DMS79 treated with DMSO at 0.1 percent for 48 hours (cell line): ENCODE results near the gene KRT16.
"Not testable (repeated sequence)": the region's sequence is repeated elsewhere in the genome, so short reads cannot be mapped to it uniquely, and the experiment has no call there.

Experiments
- DNase-seq: peaks from one replicate; lab custom pipeline; 2025; lab: John Stamatoyannopoulos, UW

KRT16 gene

GRCh38 chr17:41612376-41613160 lies at the start of gene KRT16:
TSS of gene KRT16 (minus strand) at chr17:41612767. CDS start at chr17:41612688, 79 bp downstream.
- not testable (repeated sequence) for DNase-seq

- DNase-seq: no peak
These were observed 47.7 kb upstream of the KRT16 start for GRCh38 chr17:41660221-41660711.

- DNase-seq: no peak
These were observed 47.1 kb upstream of the KRT16 start for GRCh38 chr17:41659427-41660212.

- no peak for DNase-seq
These were observed 46.3 kb upstream of the KRT16 start for GRCh38 chr17:41658846-41659245.

GRCh38 chr17:41657936-41658335 lies 45.4 kb upstream of the KRT16 start:
- no peak for DNase-seq

- no peak for DNase-seq
These were observed 44.7 kb upstream of the KRT16 start for GRCh38 chr17:41657176-41657754.

GRCh38 chr17:41656249-41657023 lies 43.9 kb upstream of the KRT16 start:
- DNase-seq: no peak

- peak; percentile 76 for DNase-seq
These were observed 43.1 kb upstream of the KRT16 start for GRCh38 chr17:41655611-41656111.

GRCh38 chr17:41654678-41655607 lies 42.4 kb upstream of the KRT16 start:
- DNase-seq: peak; percentile 36

- DNase-seq: peak; percentile 68
These were observed 41.5 kb upstream of the KRT16 start for GRCh38 chr17:41653892-41654677.

- DNase-seq: no peak
These were observed 40.9 kb upstream of the KRT16 start for GRCh38 chr17:41653421-41653820.

- no peak for DNase-seq
These were observed 39.9 kb upstream of the KRT16 start for GRCh38 chr17:41652461-41652970.

GRCh38 chr17:41651625-41652460 lies 39.3 kb upstream of the KRT16 start:
- no peak for DNase-seq

GRCh38 chr17:41650794-41651624 lies 38.4 kb upstream of the KRT16 start:
- DNase-seq: no peak

- DNase-seq: no peak
These were observed 37.5 kb upstream of the KRT16 start for GRCh38 chr17:41649923-41650519.

- DNase-seq: peak; percentile 65
These were observed 36.0 kb upstream of the KRT16 start for GRCh38 chr17:41648411-41649195.
